Mesenchymal stem cell (in vitro differentiated cells and primary cell): Measurements from ENCODE around the gene ALK.

Experiments
- DNase-seq: peaks from one replicate; pipeline ENCODE4 v3.0.0-alpha.2; 2013
- H2AFZ ChIP-seq: one replicate; pipeline ENCODE4 v1.6.1; 2013; ENCODE audit warnings: low read depth, mild to moderate bottlenecking, control low read depth, inconsistent platforms, low read length, moderate library complexity
- H2AK5ac ChIP-seq: 2 replicates; pipeline ENCODE4 v1.6.1; 2013; ENCODE audit warnings: low read length, moderate library complexity, mild to moderate bottlenecking, inconsistent platforms; ENCODE audit not compliant: severe bottlenecking
- H2BK120ac ChIP-seq: one replicate; pipeline ENCODE4 v1.6.1; 2013; ENCODE audit warnings: low read depth, mild to moderate bottlenecking, inconsistent platforms, low read length, moderate library complexity
- H2BK12ac ChIP-seq, 2 experiments: one replicate each; pipeline ENCODE4 v1.6.1; 2013; ENCODE audit warnings: inconsistent platforms in 2 of 2, low read length in 2 of 2, mild to moderate bottlenecking in 2 of 2, moderate library complexity in 2 of 2, control low read depth in 1 of 2
- H2BK15ac ChIP-seq: one replicate; pipeline ENCODE4 v1.6.1; 2013; ENCODE audit warnings: mild to moderate bottlenecking, low read depth, inconsistent platforms; ENCODE audit not compliant: poor library complexity, severe bottlenecking
- H2BK5ac ChIP-seq: 2 replicates; pipeline ENCODE4 v1.6.1; 2013; ENCODE audit warnings: low read depth, mild to moderate bottlenecking, low read length, control low read depth, inconsistent platforms; ENCODE audit not compliant: poor library complexity, severe bottlenecking
- H3K14ac ChIP-seq, 2 experiments: one replicate each; pipeline ENCODE4 v1.6.1; 2013; ENCODE audit warnings: inconsistent platforms in 2 of 2, low read length in 2 of 2, control low read depth in 1 of 2, mild to moderate bottlenecking in 1 of 2, moderate library complexity in 1 of 2
- H3K18ac ChIP-seq, 2 experiments: one replicate each; pipeline ENCODE4 v1.6.1; 2013; ENCODE audit warnings: inconsistent platforms in 2 of 2, low read length in 2 of 2, control low read depth in 1 of 2, low read depth in 1 of 2, mild to moderate bottlenecking in 1 of 2
- H3K23ac ChIP-seq, 2 experiments: one replicate each; pipeline ENCODE4 v1.6.1; 2013; ENCODE audit warnings: inconsistent platforms in 2 of 2, low read length in 2 of 2, mild to moderate bottlenecking in 2 of 2, moderate library complexity in 2 of 2, control low read depth in 1 of 2
- H3K27ac ChIP-seq: 2 replicates; pipeline ENCODE4 v1.5.1; 2013; ENCODE audit warnings: mild to moderate bottlenecking, moderate library complexity, low read length, control low read depth, inconsistent platforms; ENCODE audit not compliant: poor library complexity, severe bottlenecking
- H3K27me3 ChIP-seq, 2 experiments: 2 replicates each; pipeline versions ENCODE4 v1.6.1 to v1.7.0; 2013; ENCODE audit warnings: low read length in 2 of 2, mild to moderate bottlenecking in 2 of 2, moderate library complexity in 2 of 2, control low read depth in 1 of 2, inconsistent platforms in 1 of 2; ENCODE audit not compliant: control insufficient read depth in 1 of 2, insufficient read depth in 1 of 2
- H3K36me3 ChIP-seq, 2 experiments: 2 replicates each; pipeline versions ENCODE4 v1.6.1 to v1.7.0; 2013; ENCODE audit warnings: low read length in 2 of 2, control low read depth in 1 of 2, inconsistent platforms in 1 of 2, low read depth in 1 of 2, mild to moderate bottlenecking in 1 of 2; ENCODE audit not compliant: insufficient read depth in 2 of 2, control insufficient read depth in 1 of 2
- H3K4ac ChIP-seq, 2 experiments: one replicate each; pipeline ENCODE4 v1.6.1; 2013; ENCODE audit warnings: inconsistent platforms in 2 of 2, low read length in 2 of 2, mild to moderate bottlenecking in 2 of 2, moderate library complexity in 2 of 2, control low read depth in 1 of 2, low read depth in 1 of 2
- H3K4me1 ChIP-seq: 2 replicates; pipeline ENCODE4 v1.6.1; 2013; ENCODE audit warnings: low read depth, low read length, control low read depth; ENCODE audit not compliant: control insufficient read depth, insufficient read depth
- H3K4me2 ChIP-seq: 2 replicates; pipeline ENCODE4 v1.6.1; 2013; ENCODE audit warnings: low read length, mild to moderate bottlenecking, inconsistent platforms; ENCODE audit not compliant: poor library complexity, severe bottlenecking
- H3K4me3 ChIP-seq, 2 experiments: 2 replicates each; pipeline versions ENCODE4 v1.5.1 to v1.7.0; 2013; ENCODE audit warnings: low read length in 2 of 2, mild to moderate bottlenecking in 2 of 2, control low read depth in 1 of 2, low read depth in 1 of 2; ENCODE audit not compliant: insufficient read depth in 1 of 2
- H3K79me1 ChIP-seq: replicated peaks from 2 replicates; pipeline ENCODE4 v1.6.1; 2013; ENCODE audit warnings: mild to moderate bottlenecking, control low read depth, low read length, inconsistent platforms; ENCODE audit not compliant: poor library complexity, severe bottlenecking
- H3K9ac ChIP-seq: 2 replicates; pipeline ENCODE4 v1.7.0; 2013; ENCODE audit warnings: mild to moderate bottlenecking, low read length, moderate library complexity
- H3K9me3 ChIP-seq: 2 replicates; pipeline ENCODE4 v1.7.0; 2013; ENCODE audit warnings: mild to moderate bottlenecking, low read length; ENCODE audit not compliant: control insufficient read depth
- H4K8ac ChIP-seq: one replicate; pipeline ENCODE4 v1.6.1; 2013; ENCODE audit warnings: inconsistent platforms, mild to moderate bottlenecking, low read length, moderate library complexity
- H4K91ac ChIP-seq: one replicate; pipeline ENCODE4 v1.6.1; 2013; ENCODE audit warnings: mild to moderate bottlenecking, low read length, inconsistent platforms
- WGBS: methylation state at CpG from one replicate; pipeline ENCODE4 v1.1.7; 2013; ENCODE audit warnings: mixed read lengths; 5-methylcytosine and 5-hydroxymethylcytosine counted together

ALK gene

DNA sequence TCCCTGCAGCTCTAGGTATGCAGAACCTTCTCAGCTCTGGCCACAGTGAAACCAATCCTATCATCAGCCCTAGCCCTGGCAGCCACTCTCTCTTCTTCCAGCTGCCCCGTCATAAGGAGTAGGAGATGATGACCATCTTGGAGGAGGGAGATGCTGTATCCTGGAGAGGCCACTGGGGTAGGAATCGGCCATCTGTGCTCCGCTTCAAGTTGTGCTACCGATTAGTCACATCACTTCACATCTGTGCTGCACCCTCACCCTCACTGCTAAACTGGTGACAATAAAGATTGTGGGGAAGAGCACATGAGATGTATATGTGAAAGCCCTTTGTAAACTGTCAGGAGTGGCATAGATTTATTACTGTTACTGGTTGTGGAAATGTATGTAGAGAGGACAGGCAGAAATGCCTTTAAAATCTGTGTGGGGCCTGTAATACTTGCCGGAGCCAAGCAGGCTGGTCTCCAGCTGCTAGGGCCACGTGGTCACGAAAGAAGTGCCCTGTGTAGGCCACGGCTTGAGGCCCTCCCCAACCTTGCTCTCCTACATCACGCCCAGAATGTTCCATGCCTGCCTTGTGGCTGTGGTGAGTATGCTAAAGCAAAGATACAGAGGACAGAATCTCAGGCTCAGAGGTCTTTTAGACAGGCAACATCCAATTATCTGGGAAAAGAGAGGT lies 569.3 kb downstream of the ALK start:
- no peak overlapping the region for H3K4me2 ChIP-seq
- H3K4ac ChIP-seq = no peak overlapping the region
- H3K18ac ChIP-seq = no peak overlapping the region
- H2BK5ac ChIP-seq = no peak overlapping the region
- no peaks in the 10 kb centered on the region for H3K36me3 ChIP-seq
- H2BK120ac ChIP-seq = no peak overlapping the region
- no peak overlapping the region for H3K27ac ChIP-seq
- no peak overlapping the region for H2AFZ ChIP-seq
- H4K8ac ChIP-seq = no peak overlapping the region
- H2BK12ac ChIP-seq = no peak overlapping the region
- H3K4me3 ChIP-seq = no peak overlapping the region
- no peak overlapping the region for H3K9ac ChIP-seq
- H3K27me3 ChIP-seq = peaks cover 0 to 18% of the 10 kb centered on the region in 2 experiments
- no peak overlapping the region for H3K23ac ChIP-seq
- H4K91ac ChIP-seq = no peak overlapping the region
- 69% methylated on average over 5 of the region's 9 CpGs for WGBS
- H3K14ac ChIP-seq = no peak overlapping the region
- H3K9me3 ChIP-seq = no peaks in the 10 kb centered on the region
- H2BK15ac ChIP-seq = no peak overlapping the region
- DNase-seq = no peak
- H3K4me1 ChIP-seq = no peaks in the 10 kb centered on the region
- H3K79me1 ChIP-seq = no peaks in the 10 kb centered on the region
- no peak overlapping the region for H2AK5ac ChIP-seq

DNA sequence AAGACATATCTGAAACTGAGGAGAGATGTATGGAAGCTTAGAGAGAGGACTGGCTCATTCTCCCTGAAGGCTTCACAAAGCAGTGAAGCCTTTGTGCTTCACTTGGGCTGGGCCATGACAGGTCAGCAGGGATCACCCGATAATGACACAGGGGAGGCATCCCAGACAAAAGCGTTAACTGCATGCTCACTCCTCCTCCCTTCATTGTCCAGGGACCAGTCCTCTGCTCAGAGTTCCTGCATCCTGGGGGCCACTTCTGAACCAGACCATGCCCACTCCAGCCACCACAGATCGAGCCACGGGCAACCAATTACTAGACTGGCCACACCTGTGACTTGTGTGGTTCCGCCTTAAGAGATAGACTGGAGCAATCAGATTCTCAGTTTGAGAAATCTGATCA lies 570.1 kb downstream of the ALK start:
- WGBS = 87% methylated on average over 5 of the region's 5 CpGs
- H2BK5ac ChIP-seq = no peak overlapping the region
- H3K4me2 ChIP-seq = no peak overlapping the region
- no peak overlapping the region for H3K9ac ChIP-seq
- H2BK120ac ChIP-seq = no peak overlapping the region
- H3K4ac ChIP-seq = no peak overlapping the region
- H4K91ac ChIP-seq = no peak overlapping the region
- H2AK5ac ChIP-seq = no peak overlapping the region
- H3K23ac ChIP-seq = no peak overlapping the region
- no peak overlapping the region for H2AFZ ChIP-seq
- H2BK15ac ChIP-seq = no peak overlapping the region
- H3K27me3 ChIP-seq = peaks cover 0 to 26% of the 10 kb centered on the region in 2 experiments
- no peak overlapping the region for H2BK12ac ChIP-seq
- no peak overlapping the region for H3K18ac ChIP-seq
- no peaks in the 10 kb centered on the region for H3K4me1 ChIP-seq
- no peak overlapping the region for H4K8ac ChIP-seq
- no peaks in the 10 kb centered on the region for H3K79me1 ChIP-seq
- H3K36me3 ChIP-seq = no peaks in the 10 kb centered on the region
- no peaks in the 10 kb centered on the region for H3K9me3 ChIP-seq
- H3K14ac ChIP-seq = no peak overlapping the region
- DNase-seq = no peak
- no peak overlapping the region for H3K4me3 ChIP-seq
- H3K27ac ChIP-seq = no peak overlapping the region

DNA sequence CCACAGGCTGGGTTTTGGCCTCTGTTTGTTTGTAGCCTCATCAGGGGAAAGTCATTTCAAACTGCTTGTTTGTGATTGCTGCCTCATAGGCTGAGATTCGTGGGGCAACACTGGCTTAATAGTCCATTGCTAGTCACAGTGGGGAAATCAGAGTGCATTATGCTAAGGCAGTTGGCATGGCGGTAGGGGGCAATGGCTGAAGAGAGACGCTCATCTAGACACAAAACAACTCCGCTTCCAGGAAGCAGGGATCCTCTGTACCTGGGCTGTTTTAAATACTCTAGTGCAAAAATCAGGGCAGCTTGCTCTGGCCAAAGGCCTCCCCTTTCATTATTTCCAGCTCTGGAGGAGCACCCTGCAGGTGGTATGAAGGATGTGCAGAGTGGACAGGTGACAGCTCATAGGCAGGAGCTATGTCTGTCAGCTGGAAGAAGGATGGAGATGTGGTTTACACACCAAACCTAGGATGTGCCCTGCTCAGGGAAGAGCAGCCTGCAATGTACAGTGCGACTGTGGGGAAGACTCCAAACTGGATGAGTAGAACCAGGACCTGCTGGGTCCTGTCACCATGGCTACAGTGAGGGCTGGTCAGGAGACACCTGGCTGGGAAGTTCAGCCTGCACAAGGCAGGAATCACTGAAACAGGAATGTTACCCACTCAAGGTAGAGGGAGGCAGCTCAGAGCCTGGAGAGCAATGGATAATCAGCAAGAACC lies 571.9 kb downstream of the ALK start:
- Histone ChIP-seq H2AK5ac (no peak overlapping the region), H4K8ac (no peak overlapping the region), H2BK12ac (no peak overlapping the region), H4K91ac (no peak overlapping the region), H3K4me1 (no peaks in the 10 kb centered on the region), H3K79me1 (no peaks in the 10 kb centered on the region), H2BK5ac (no peak overlapping the region), H3K18ac (no peak overlapping the region), H3K36me3 (no peaks in the 10 kb centered on the region), H3K14ac (no peak overlapping the region), H2BK120ac (no peak overlapping the region), H3K23ac (no peak overlapping the region), H3K4me3 (no peak overlapping the region), H3K4ac (no peak overlapping the region), H3K27me3 (peaks cover 0 to 31% of the 10 kb centered on the region in 2 experiments), H3K9me3 (no peaks in the 10 kb centered on the region), H2AFZ (no peak overlapping the region), H3K4me2 (no peak overlapping the region), H3K9ac (no peak overlapping the region), H2BK15ac (no peak overlapping the region), H3K27ac (no peak overlapping the region)
- 76% methylated on average over 5 of the region's 5 CpGs for WGBS
- no peak for DNase-seq

GRCh38 chr2:29347774-29348461 lies 573.5 kb downstream of the ALK start:
- Histone ChIP-seq H2BK12ac (no peak overlapping the region), H3K4me3 (no peak overlapping the region), H3K18ac (no peak overlapping the region), H2BK120ac (no peak overlapping the region), H3K27ac (no peak overlapping the region), H2AK5ac (no peak overlapping the region), H3K36me3 (no peaks in the 10 kb centered on the region), H4K91ac (no peak overlapping the region), H4K8ac (no peak overlapping the region), H2AFZ (no peak overlapping the region), H3K14ac (no peak overlapping the region), H3K27me3 (peaks cover 0 to 34% of the 10 kb centered on the region in 2 experiments), H3K9ac (no peak overlapping the region), H3K79me1 (no peaks in the 10 kb centered on the region), H3K4me1 (no peaks in the 10 kb centered on the region), H2BK5ac (no peak overlapping the region), H3K4ac (no peak overlapping the region), H2BK15ac (no peak overlapping the region), H3K23ac (no peak overlapping the region), H3K9me3 (no peaks in the 10 kb centered on the region), H3K4me2 (no peak overlapping the region)
- no peak for DNase-seq
- WGBS = 88% methylated on average over 4 of the region's 5 CpGs
